H9 (cell line): ENCODE data around the gene PHACTR4. TPM values are rescaled to one million over a fixed set of nuclear protein-coding genes. Genes with fewer than 3 reads are reported as not detected.

Experiments used
- DNase-seq: peaks from one replicate; pipeline ENCODE4 v3.0.0-alpha.2; 2017
- H2AFZ ChIP-seq: one replicate; pipeline ENCODE4 v1.6.1; 2013; ENCODE audit warnings: mild to moderate bottlenecking, low read length, control low read depth, moderate library complexity
- H2AK5ac ChIP-seq: 2 replicates; pipeline ENCODE4 v1.6.1; 2013; ENCODE audit warnings: low read length, control low read depth, mixed read lengths; ENCODE audit not compliant: insufficient read length
- H2BK120ac ChIP-seq: one replicate; pipeline ENCODE4 v1.6.1; 2013; ENCODE audit warnings: low read depth, mild to moderate bottlenecking, low read length, control low read depth, inconsistent platforms; ENCODE audit not compliant: poor library complexity, severe bottlenecking
- H2BK12ac ChIP-seq: 2 replicates; pipeline ENCODE4 v1.6.1; 2013; ENCODE audit warnings: low read length, control low read depth, mixed read lengths, low read depth; ENCODE audit not compliant: insufficient read length
- H2BK15ac ChIP-seq: 2 replicates; pipeline ENCODE4 v1.6.1; 2013; ENCODE audit warnings: low read depth, low read length, control low read depth
- H2BK20ac ChIP-seq: one replicate; pipeline ENCODE4 v1.6.1; 2013; ENCODE audit warnings: low read depth, mild to moderate bottlenecking, low read length, control low read depth, inconsistent platforms; ENCODE audit not compliant: poor library complexity, severe bottlenecking
- H2BK5ac ChIP-seq: 2 replicates; pipeline ENCODE4 v1.6.1; 2013; ENCODE audit warnings: low read length, control low read depth, mixed read lengths; ENCODE audit not compliant: insufficient read length
- H3K14ac ChIP-seq: 2 replicates; pipeline ENCODE4 v1.6.1; 2013; ENCODE audit warnings: low read length, control low read depth; ENCODE audit not compliant: insufficient read depth
- H3K18ac ChIP-seq: 2 replicates; pipeline ENCODE4 v1.6.1; 2013; ENCODE audit warnings: low read depth, mild to moderate bottlenecking, mixed read lengths, low read length, control low read depth; ENCODE audit not compliant: insufficient read length
- H3K23ac ChIP-seq: 2 replicates; pipeline ENCODE4 v1.6.1; 2013; ENCODE audit warnings: low read length, control low read depth, mixed read lengths, low read depth; ENCODE audit not compliant: insufficient read length
- H3K23me2 ChIP-seq: 2 replicates; pipeline ENCODE4 v1.6.1; 2013; ENCODE audit warnings: low read depth, mild to moderate bottlenecking, mixed read lengths, low read length, control low read depth; ENCODE audit not compliant: insufficient read length, poor library complexity, severe bottlenecking
- H3K27ac ChIP-seq: 2 replicates; pipeline ENCODE4 v1.5.1; 2013; ENCODE audit warnings: low read length, control low read depth, mixed read lengths, low read depth; ENCODE audit not compliant: insufficient read length
- H3K27me3 ChIP-seq: 2 replicates; pipeline ENCODE4 v1.6.1; 2013; ENCODE audit warnings: low read length, control low read depth, inconsistent platforms; ENCODE audit not compliant: insufficient read depth
- H3K4ac ChIP-seq: 2 replicates; pipeline ENCODE4 v1.6.1; 2013; ENCODE audit warnings: low read depth, mild to moderate bottlenecking, control low read depth, inconsistent platforms, low read length, moderate library complexity
- H3K4me1 ChIP-seq: 2 replicates; pipeline ENCODE4 v1.6.1; 2013; ENCODE audit warnings: low read length, control low read depth, inconsistent platforms; ENCODE audit not compliant: insufficient read depth
- H3K4me2 ChIP-seq: 2 replicates; pipeline ENCODE4 v1.6.1; 2013; ENCODE audit warnings: low read length, control low read depth, mixed read lengths; ENCODE audit not compliant: insufficient read length, insufficient read depth
- H3K56ac ChIP-seq: 2 replicates; pipeline ENCODE4 v1.6.1; 2013; ENCODE audit warnings: low read depth, mild to moderate bottlenecking, mixed read lengths, low read length, control low read depth; ENCODE audit not compliant: insufficient read length
- H3K79me1 ChIP-seq: 2 replicates; pipeline ENCODE4 v1.6.1; 2013; ENCODE audit warnings: low read depth, mild to moderate bottlenecking, moderate library complexity, low read length, control low read depth, inconsistent platforms; ENCODE audit not compliant: insufficient read depth, poor library complexity, severe bottlenecking
- H3K79me2 ChIP-seq: 2 replicates; pipeline ENCODE4 v1.6.1; 2013; ENCODE audit warnings: low read length, control low read depth, inconsistent platforms; ENCODE audit not compliant: insufficient read depth
- H3K9ac ChIP-seq: 2 replicates; pipeline ENCODE4 v1.6.1; 2013; ENCODE audit warnings: low read length, control low read depth, mixed read lengths; ENCODE audit not compliant: insufficient read length; ENCODE audit errors: extremely low read depth
- H3K9me3 ChIP-seq: one replicate; pipeline ENCODE4 v1.6.1; 2013; ENCODE audit warnings: low read depth, low read length, inconsistent platforms; ENCODE audit not compliant: control insufficient read depth
- H3T11ph ChIP-seq: one replicate; pipeline ENCODE4 v1.6.1; 2013; ENCODE audit warnings: mild to moderate bottlenecking, low read length, control low read depth, inconsistent platforms
- H4K20me1 ChIP-seq: one replicate; pipeline ENCODE4 v1.6.1; 2013; ENCODE audit not compliant: control insufficient read depth, insufficient read length, insufficient read depth
- H4K5ac ChIP-seq: 2 replicates; pipeline ENCODE4 v1.6.1; 2013; ENCODE audit warnings: low read depth, mild to moderate bottlenecking, mixed read lengths, low read length, control low read depth; ENCODE audit not compliant: insufficient read length
- H4K8ac ChIP-seq: replicated peaks from 2 replicates; pipeline ENCODE4 v1.6.1; 2013; ENCODE audit warnings: low read length, control low read depth, mixed read lengths, low read depth; ENCODE audit not compliant: insufficient read length
- H4K91ac ChIP-seq: 2 replicates; pipeline ENCODE4 v1.6.1; 2013; ENCODE audit warnings: low read depth, mild to moderate bottlenecking, moderate library complexity, mixed read lengths, low read length, control low read depth; ENCODE audit not compliant: insufficient read length
- H3K27ac Mint-ChIP-seq, 3 experiments: 2 replicates in 2 of 3; 3 replicates in 1 of 3; pipeline ENCODE4 v1.8.0; 2020 to 2021; ENCODE audit warnings: mixed read lengths in 3 of 3, mild to moderate bottlenecking in 1 of 3, moderate library complexity in 1 of 3
- H3K27me3 Mint-ChIP-seq: 2 replicates; pipeline ENCODE4 v1.8.0; 2021; ENCODE audit warnings: low read depth, mild to moderate bottlenecking, moderate library complexity, mixed read lengths
- H3K36me3 Mint-ChIP-seq, 3 experiments: 2 replicates in 2 of 3; 3 replicates in 1 of 3; pipeline ENCODE4 v1.8.0; 2020 to 2021; ENCODE audit warnings: low read depth in 3 of 3, mixed read lengths in 3 of 3; ENCODE audit not compliant: insufficient read depth in 1 of 3
- H3K4me1 Mint-ChIP-seq, 2 experiments: 2 replicates each; pipeline ENCODE4 v1.8.0; 2020; ENCODE audit warnings: mixed read lengths in 2 of 2
- H3K4me3 Mint-ChIP-seq, 2 experiments: 2 replicates in 1 of 2; 3 replicates in 1 of 2; pipeline ENCODE4 v1.8.0; 2020 to 2021; ENCODE audit warnings: mild to moderate bottlenecking in 2 of 2, mixed read lengths in 2 of 2, moderate library complexity in 1 of 2
- H3K9me3 Mint-ChIP-seq, 2 experiments: 2 replicates in 1 of 2; 3 replicates in 1 of 2; pipeline ENCODE4 v1.8.0; 2020; ENCODE audit warnings: mild to moderate bottlenecking in 2 of 2, mixed read lengths in 2 of 2, moderate library complexity in 1 of 2
- CTCF ChIP-seq: fragments of 200-600 bp; sonication (generic); conservative IDR thresholded peaks from 3 replicates; pipeline ENCODE4 v1.8.0; 2021; ENCODE audit warnings: antibody characterized with exemption, mild to moderate bottlenecking
- WGBS: extraction: QIAGEN DNeasy Blood & Tissue Kit; methylation state at CpG from one replicate; pipeline ENCODE4 v1.1.7; 2013; ENCODE audit warnings: missing lambda C conversion rate, low lambda C conversion rate, mixed read lengths; ENCODE audit not compliant: insufficient read length; ENCODE audit errors: extremely low coverage; 5-methylcytosine and 5-hydroxymethylcytosine counted together
- total RNA-seq: library from RNA; stranded (reverse); gene quantifications from 2 replicates; pipeline ENCODE4 v1.2.1, GENCODE V29; 2021

The PHACTR4 gene
- total RNA-seq, 1 experiment from 2014 or later = 54.0 TPM

DNA sequence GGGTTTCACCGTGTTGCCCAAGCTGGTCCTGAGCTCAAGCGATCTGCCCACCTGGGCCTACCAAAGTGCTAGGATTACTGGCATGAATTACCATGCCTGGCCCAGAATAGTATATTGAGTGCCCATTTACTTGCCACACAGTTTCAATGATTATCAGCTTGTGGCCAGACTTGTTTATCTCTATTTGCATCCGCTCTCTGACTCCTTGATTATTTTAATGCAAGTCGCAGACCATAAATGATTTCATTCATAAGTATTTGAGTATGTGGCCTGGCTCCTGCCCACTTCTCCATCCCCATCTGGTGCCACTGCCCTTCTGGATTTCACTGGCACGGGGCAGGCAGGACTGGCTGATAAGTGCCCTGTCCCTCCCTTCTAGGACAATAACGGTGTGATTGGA lies 165.1 kb downstream of the PHACTR4 start:
- Mint-ChIP-seq H3K4me1 (no peaks in the 10 kb centered on the region), H3K9me3 (no peaks in the 10 kb centered on the region), H3K4me3 (no peak overlapping the region), H3K27me3 (no peaks in the 10 kb centered on the region; the same call in 1 of the 2 replicates), H3K36me3 (peaks cover 52 to 77% (median 66%) of the 10 kb centered on the region in 3 experiments), H3K27ac (no peak overlapping the region; a peak in 1 of 7 replicates)
- Histone ChIP-seq H3K79me1 (peaks cover 2% of the 10 kb centered on the region), H3K18ac (no peak overlapping the region), H4K5ac (no peak overlapping the region), H3K27me3 (no peaks in the 10 kb centered on the region), H4K91ac (no peak overlapping the region), H3K14ac (no peak overlapping the region), H3K9ac (no peak overlapping the region), H3K56ac (no peak overlapping the region), H2BK20ac (no peak overlapping the region), H3K27ac (no peak overlapping the region), H4K20me1 (no peaks in the 10 kb centered on the region), H2BK15ac (no peak overlapping the region), H2AFZ (no peak overlapping the region), H2BK120ac (no peak overlapping the region), H3K4ac (no peak overlapping the region), H3K4me1 (no peaks in the 10 kb centered on the region), H3K79me2 (no peaks in the 10 kb centered on the region), H2BK12ac (no peak overlapping the region), H4K8ac (no peak overlapping the region), H2BK5ac (no peak overlapping the region), H3K23me2 (no peaks in the 10 kb centered on the region), H2AK5ac (no peak overlapping the region), H3T11ph (no peak overlapping the region), H3K23ac (no peak overlapping the region), H3K4me2 (no peak overlapping the region), H3K9me3 (no peaks in the 10 kb centered on the region)
- WGBS = no CpG with 5 or more reads among the region's 6 CpGs
- TF ChIP-seq CTCF = no peak
- no peak for DNase-seq
